GM12878 (cell line): ENCODE measurements around the gene CYP1A2. TPM values are rescaled to one million over a fixed set of nuclear protein-coding genes. Genes with fewer than 3 reads are reported as not detected.

Experiments
- ATAC-seq: fragments of 200-7000 bp; cut with Tn5 transposase; 3 replicates; pipeline ENCODE4 v1.9.1; 2020; ENCODE audit warnings: mild to moderate bottlenecking, moderate library complexity
- BruUV-seq: library from RNA; stranded (reverse); fragments of 400-500 nt; replicated peaks from 2 replicates; lab custom pipeline; 2021; lab: Mats Ljungman, UMichigan
- CTCF ChIA-PET: fragments of 300-600 bp; sonication (Branson Sonifier 250); formaldehyde crosslinking; extraction: SDS; loops from one replicate; lab custom pipeline; 2021; ENCODE audit warnings: inconsistent platforms; lab: Yijun Ruan, JAX
- POLR2A ChIA-PET: fragments of 350-600 bp; formaldehyde crosslinking; extraction: SDS; loops from one replicate; lab custom pipeline; 2021; ENCODE audit warnings: inconsistent platforms; lab: Charles Lee
- RAD21 ChIA-PET: fragments of 300-600 bp; sonication (Branson Sonifier 250); formaldehyde crosslinking; loops from one replicate; lab custom pipeline; 2023; ENCODE audit warnings: antibody characterized with exemption; ENCODE audit not compliant: unreplicated experiment; lab: Charles Lee
- SMC1A ChIA-PET: fragments of 300-600 bp; sonication (Branson Sonifier 250); formaldehyde crosslinking; loops from one replicate; lab custom pipeline; 2023; ENCODE audit not compliant: unreplicated experiment, uncharacterized antibody; lab: Charles Lee
- DNase-seq: peaks from one replicate; pipeline ENCODE4 v3.0.0-alpha.2; 2011; ENCODE audit warnings: low read depth, low spot score
- FAIRE-seq: peaks from 3 replicates; lab custom pipeline; 2011; peaks lifted over from hg19 to GRCh38; lab: Jason Lieb, UNC
- H2AFZ ChIP-seq: 2 replicates; pipeline ENCODE4 v1.6.0; 2011; ENCODE audit warnings: low read depth, low read length, control low read depth; ENCODE audit not compliant: control insufficient read depth
- H3K27ac ChIP-seq: 2 replicates; pipeline ENCODE4 v1.5.1; 2011; ENCODE audit warnings: control low read depth; ENCODE audit not compliant: control insufficient read depth, insufficient read depth
- H3K27me3 ChIP-seq, 2 experiments: replicated peaks in 1 of 2; 2 replicates each; pipeline versions ENCODE4 v1.6.0 to v1.6.1; 2011; ENCODE audit warnings: low read length in 1 of 2; ENCODE audit not compliant: control insufficient read depth in 2 of 2, insufficient read depth in 2 of 2
- H3K36me3 ChIP-seq, 2 experiments: 2 replicates each; pipeline ENCODE4 v1.5.1; 2011; ENCODE audit warnings: low read length in 1 of 2; ENCODE audit not compliant: control insufficient read depth in 2 of 2, insufficient read depth in 2 of 2
- H3K4me1 ChIP-seq: 2 replicates; pipeline ENCODE4 v1.6.1; 2011; ENCODE audit warnings: mild to moderate bottlenecking, low read length, moderate library complexity, mixed read lengths; ENCODE audit not compliant: control insufficient read depth, insufficient read depth
- H3K4me2 ChIP-seq: 2 replicates; pipeline ENCODE4 v1.6.0; 2011; ENCODE audit warnings: control low read depth; ENCODE audit not compliant: control insufficient read depth, insufficient read depth
- H3K4me3 ChIP-seq: fragments of 200-600 bp; sonication (generic); 2 replicates; pipeline ENCODE4 v1.5.1; 2016
- H3K79me2 ChIP-seq: 2 replicates; pipeline ENCODE4 v1.6.0; 2011; ENCODE audit warnings: low read length; ENCODE audit not compliant: control insufficient read depth, insufficient read depth
- H3K9ac ChIP-seq: 2 replicates; pipeline ENCODE4 v1.8.0; 2011; ENCODE audit warnings: low read length, control low read depth, mixed read lengths; ENCODE audit not compliant: control insufficient read depth, insufficient read depth
- H3K9me3 ChIP-seq: replicated peaks from 3 replicates; pipeline ENCODE4 v1.5.1; 2011; ENCODE audit warnings: mild to moderate bottlenecking, low read length; ENCODE audit not compliant: control insufficient read depth, insufficient read depth
- H4K20me1 ChIP-seq: 2 replicates; pipeline ENCODE4 v1.6.0; 2011; ENCODE audit not compliant: control insufficient read depth, insufficient read depth
- BCL11A ChIP-seq: IDR thresholded peaks from 2 replicates; pipeline ENCODE4 v1.6.1; 2011; ENCODE audit warnings: low read depth, low read length
- SMARCA5 ChIP-seq: fragments of 450-650 bp; IDR thresholded peaks from 2 replicates; pipeline ENCODE4 v1.6.1; 2017; ENCODE audit warnings: mild to moderate bottlenecking
- WGBS: methylation state at CpG from one replicate; pipeline ENCODE4 v1.1.6; 2016; ENCODE audit warnings: low lambda C conversion rate; ENCODE audit not compliant: insufficient replicate concordance, insufficient coverage; ENCODE audit errors: missing lambda C conversion rate; 5-methylcytosine and 5-hydroxymethylcytosine counted together
- in situ Hi-C: fragments of 300-500 bp; cut with MboI; formaldehyde crosslinking; loops from 9 replicates; pipeline ENCODE4 v1.14.3; 2018; ENCODE audit warnings: mixed read lengths
- intact Hi-C: fragments of 100-400 bp; cut with micrococcal nuclease; formaldehyde crosslinking; loops from one replicate; pipeline ENCODE4 v1.14.2; 2022; ENCODE audit not compliant: unreplicated experiment
- polyA plus RNA-seq, 11 experiments: library from polyadenylated mRNA; depleted of rRNA in 4 of 11; unstranded in 6 of 11; stranded (reverse) in 5 of 11; fragments of >200 nt; fragmentation: Nextera tagmentation in 4 of 11; fragmentation: Illumina TruSeq in 1 of 11; extraction: Ambion mirVana in 4 of 11; extraction: Trizol in 1 of 11; gene quantifications; 1 replicate in 1 of 11; 2 replicates in 10 of 11; pipeline versions ENCODE4 v1.2.1 to v1.2.3, GENCODE V29; 2011 to 2016; ENCODE audit warnings: inconsistent platforms in 2 of 11, missing spikeins in 2 of 11, low read depth in 1 of 11
- total RNA-seq, 4 experiments: library from RNA; depleted of rRNA in 3 of 4; stranded (reverse); fragments of >200 nt in 3 of 4; fragmentation: Illumina TruSeq in 1 of 4; extraction: Trizol in 1 of 4; gene quantifications; 2 replicates each; pipeline versions ENCODE4 v1.2.1 to v1.2.3, GENCODE V29; 2013 to 2021

Gene CYP1A2
- total and polyA plus RNA-seq, 10 of the 15 experiments (the other 5 are each of a cell fraction or from before 2014, with no cell fraction given): 0.03 to 0.09 (median 0.05) TPM; not detected in 7

DNA sequence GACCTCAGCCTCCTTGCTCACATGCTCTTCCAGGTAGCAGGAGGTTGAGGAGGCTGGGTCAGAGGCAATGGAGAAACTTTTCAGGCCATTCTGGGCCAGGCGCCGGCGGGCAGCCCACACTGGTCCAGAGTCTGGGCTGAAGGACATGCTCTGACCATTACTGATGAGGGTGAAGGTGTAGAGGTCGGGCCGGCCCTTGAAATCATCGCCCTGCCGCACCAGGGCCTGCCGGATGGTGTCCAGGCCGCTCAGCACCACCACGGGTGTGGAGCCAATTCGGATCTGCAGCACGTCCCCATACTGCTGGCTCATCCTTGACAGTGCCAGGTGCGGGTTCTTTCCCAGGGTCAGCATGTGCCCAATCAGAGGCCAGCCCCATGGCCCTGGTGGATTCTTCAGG is 26.1 kb upstream of the CYP1A2 start:
- intact Hi-C loops: no loop called here
- ATAC-seq (no peak), DNase-seq (no peak), FAIRE-seq (no peak)
- peaks cover 4% of the 10 kb centered on the region for H3K4me1 ChIP-seq
- no peaks in the 10 kb centered on the region for H3K79me2 ChIP-seq
- no peak overlapping the region for H3K9ac ChIP-seq
- BruUV-seq: no TSS peak
- 66% methylated on average over 13 of the region's 13 CpGs for WGBS
- ChIA-PET CTCF (no interaction called here), POLR2A (no interaction called here), RAD21 (no interaction called here), SMC1A (no interaction called here)
- no peaks in the 10 kb centered on the region for H3K9me3 ChIP-seq
- H3K4me2 ChIP-seq: no peak overlapping the region
- no peak overlapping the region for H3K27ac ChIP-seq
- no peak overlapping the region for H2AFZ ChIP-seq
- no peaks in the 10 kb centered on the region for H3K36me3 ChIP-seq
- no peaks in the 10 kb centered on the region for H4K20me1 ChIP-seq
- in situ Hi-C loops: no loop called here
- peaks cover 0 to 3% of the 10 kb centered on the region in 2 experiments; a peak in 3 of 4 replicates for H3K27me3 ChIP-seq
- TF ChIP-seq BCL11A: no peak
- H3K4me3 ChIP-seq: no peak overlapping the region

DNA sequence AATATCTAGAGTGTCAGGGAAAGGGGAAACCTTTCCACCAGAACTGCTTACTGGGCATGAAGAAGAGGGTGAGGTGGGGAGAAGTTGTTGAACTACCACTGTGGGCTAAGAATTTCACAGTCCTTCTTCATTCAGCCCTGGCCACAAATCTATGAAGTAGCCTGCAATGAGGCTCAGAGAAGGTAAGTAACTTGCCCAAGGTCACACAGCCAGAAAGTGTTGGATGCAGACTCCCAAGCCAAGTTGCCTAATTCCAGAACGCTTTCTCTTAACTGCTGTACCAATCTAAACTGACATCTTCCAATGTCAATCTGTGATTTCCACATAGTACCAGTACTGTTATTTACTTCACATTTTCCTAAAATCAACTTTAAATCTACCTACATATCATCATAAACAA is 25.5 kb upstream of the CYP1A2 start:
- no peak for TF ChIP-seq SMARCA5
- Histone ChIP-seq H3K9ac (no peak overlapping the region), H3K79me2 (no peaks in the 10 kb centered on the region), H3K27ac (no peak overlapping the region), H2AFZ (no peak overlapping the region), H3K27me3 (peaks cover 0 to 3% of the 10 kb centered on the region in 2 experiments; a peak in 3 of 4 replicates), H3K36me3 (no peaks in the 10 kb centered on the region), H3K9me3 (no peaks in the 10 kb centered on the region), H3K4me3 (no peak overlapping the region), H4K20me1 (no peaks in the 10 kb centered on the region), H3K4me2 (no peak overlapping the region), H3K4me1 (peaks cover 4% of the 10 kb centered on the region)
- 67% methylated on average over 1 of the region's 1 CpG for WGBS
- BruUV-seq: no TSS peak
- ChIA-PET RAD21 (no interaction called here), SMC1A (interaction anchor here (1.4 kb wide), 1 partner anchor 46 kb away, joined by 3 read pairs; no protein-coding TSS in a partner anchor), POLR2A (no interaction called here), CTCF (no interaction called here)
- FAIRE-seq (no peak), DNase-seq (no peak), ATAC-seq (no peak)
- intact Hi-C loops: no loop called here
- in situ Hi-C loops: no loop called here
